ENCODE measurements around the gene FCAMR. TPM values are rescaled to one million over a fixed set of nuclear protein-coding genes. Genes with fewer than 3 reads are reported as not detected.

The FCAMR gene
- total and polyA plus RNA-seq, 2 of the 4 experiments (the other 2 are of a cell fraction), result not detected

- Histone ChIP-seq H3K4ac (ENCODE audit: low read depth, low read length) (no peak overlapping the region), H3K79me1 (ENCODE audit: low read depth in 1 of 2, low read length in 2 of 2) (no peaks in the 10 kb centered on the region), H2BK5ac (ENCODE audit: low read depth, low read length, poor library complexity, severe bottlenecking) (no peak overlapping the region), H2BK120ac (ENCODE audit: low read depth, low read length) (no peak overlapping the region), H4K8ac (ENCODE audit: low read depth in 2 of 2, low read length in 2 of 2) (no peak overlapping the region), H3K9me1 (ENCODE audit: insufficient read depth, low read length) (no peaks in the 10 kb centered on the region), H3K56ac (ENCODE audit: extremely low read depth, insufficient read depth, low read length) (no peak overlapping the region), H2AK9ac (replicated peaks; ENCODE audit: low read depth, low read length, poor library complexity) (no peak overlapping the region), H3K4me3 (ENCODE audit: insufficient read depth, low read depth, low read length) (no peak overlapping the region), H3K14ac (replicated peaks; ENCODE audit: low read depth, low read length) (no peak overlapping the region), H2AK5ac (ENCODE audit: low read depth, low read length) (no peak overlapping the region), H3K27me3 (ENCODE audit: control insufficient read depth, insufficient read depth, low read length) (peaks cover 53% of the 10 kb centered on the region), H3K36me3 (ENCODE audit: control insufficient read depth, insufficient read depth, low read length) (no peaks in the 10 kb centered on the region), H3K27ac (ENCODE audit: insufficient read depth, low read length) (no peak overlapping the region), H4K20me1 (ENCODE audit: insufficient read depth, low read length) (no peaks in the 10 kb centered on the region), H2BK20ac (ENCODE audit: low read depth, low read length) (no peak overlapping the region), H3K9ac (ENCODE audit: low read depth, low read length) (no peak overlapping the region), H3K23ac (ENCODE audit: low read depth, low read length) (no peak overlapping the region), H3K18ac (ENCODE audit: low read depth, low read length) (no peak overlapping the region), H4K91ac (ENCODE audit: insufficient read depth, low read depth, low read length) (no peak overlapping the region), H2AFZ (replicated peaks; ENCODE audit: low read length, poor library complexity) (no peak overlapping the region), H3K9me3 (ENCODE audit: control insufficient read depth, insufficient read depth, low read length) (no peaks in the 10 kb centered on the region), H3K4me1 (ENCODE audit: control insufficient read depth, insufficient read depth, low read length) (no peaks in the 10 kb centered on the region), H4K5ac (ENCODE audit: low read depth, low read length) (no peak overlapping the region), H2BK15ac (ENCODE audit: low read depth, low read length) (no peak overlapping the region), H3K4me2 (ENCODE audit: low read depth, low read length) (no peak overlapping the region)
- ChIA-PET CTCF (no interaction called here), POLR2A (ENCODE audit: unreplicated experiment) (no interaction called here)
- intact Hi-C loops (cut with micrococcal nuclease) (no loop called here), in situ Hi-C loops (cut with MboI; ENCODE audit: low sequenced_read_pairs) (no loop called here), dilution Hi-C loops (cut with HindIII; ENCODE audit: low sequenced_read_pairs, unreplicated experiment) (no loop called here)
- TF ChIP-seq CHD1 (IDR thresholded peaks at IDR 0.05; ENCODE audit: low read depth, low read length) (no peak), POLR2A (IDR thresholded peaks at IDR 0.05; ENCODE audit: low read depth, low read length) (no peak), NFE2L2 (IDR thresholded peaks at IDR 0.05; ENCODE audit: low read depth, low read length) (no peak), RCOR1 (IDR thresholded peaks at IDR 0.05; ENCODE audit: insufficient replicate concordance, low read length) (no peak), MAFK (IDR thresholded peaks at IDR 0.05; ENCODE audit: low read depth, low read length) (no peak), RFX5 (IDR thresholded peaks at IDR 0.05; ENCODE audit: low read depth, low read length) (no peak), CTCF (conservative IDR thresholded peaks at IDR 0.05; ENCODE audit: low read depth, low read length) (no peak), CEBPB (IDR thresholded peaks at IDR 0.05; ENCODE audit: low read depth, low read length) (no peak), SMC3 (IDR thresholded peaks at IDR 0.05; ENCODE audit: low read depth, low read length) (no peak), BHLHE40 (IDR thresholded peaks at IDR 0.05; ENCODE audit: low read depth, low read length) (no peak), MXI1 (IDR thresholded peaks at IDR 0.05; ENCODE audit: borderline replicate concordance, low read depth, low read length) (no peak), FOS (IDR thresholded peaks at IDR 0.05; ENCODE audit: low read depth, low read length) (no peak), MAZ (IDR thresholded peaks at IDR 0.05; ENCODE audit: borderline replicate concordance, low read depth, low read length) (no peak), RAD21 (IDR thresholded peaks at IDR 0.05; ENCODE audit: low read length) (no peak), ELK1 (IDR thresholded peaks at IDR 0.05; ENCODE audit: borderline replicate concordance, low read depth, low read length) (no peak)
- BruUV-seq (replicated peaks), result no TSS peak
- DNase-seq (no peak), ATAC-seq (ENCODE audit: low read depth) (no peak)
- no CpG with 5 or more reads among the region's 3 CpGs for WGBS, 2 experiments (ENCODE audit: extremely low coverage in 2 of 2, insufficient read length in 1 of 2)
Measured at GRCh38 chr1:206940588-206940936, 29.7 kb downstream of the FCAMR start.

Measured in IMR-90 (cell line).